ENCODE data around the gene SLC6A19.

SLC6A19 gene

DNA sequence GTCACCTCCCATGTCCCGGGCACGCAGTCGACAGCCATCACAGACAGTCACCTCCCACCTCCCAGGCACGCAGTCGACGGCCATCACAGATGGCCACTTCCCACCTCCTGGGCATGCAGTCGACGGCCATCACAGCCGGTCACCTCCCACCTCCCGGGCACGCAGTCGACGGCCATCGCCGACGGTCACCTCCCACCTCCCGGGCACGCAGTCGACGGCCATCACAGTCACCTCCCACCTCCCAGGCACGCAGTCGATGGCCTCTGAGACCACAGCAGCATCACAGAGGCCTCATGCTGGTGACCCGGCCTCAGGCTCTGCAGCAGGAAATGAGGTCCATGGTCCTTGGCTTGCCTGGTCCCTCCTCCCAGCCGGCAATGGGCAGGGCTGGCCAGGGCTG is 5.5 kb upstream of the SLC6A19 start:
- no peak for DNase-seq (ENCODE audit: low spot score)

DNA sequence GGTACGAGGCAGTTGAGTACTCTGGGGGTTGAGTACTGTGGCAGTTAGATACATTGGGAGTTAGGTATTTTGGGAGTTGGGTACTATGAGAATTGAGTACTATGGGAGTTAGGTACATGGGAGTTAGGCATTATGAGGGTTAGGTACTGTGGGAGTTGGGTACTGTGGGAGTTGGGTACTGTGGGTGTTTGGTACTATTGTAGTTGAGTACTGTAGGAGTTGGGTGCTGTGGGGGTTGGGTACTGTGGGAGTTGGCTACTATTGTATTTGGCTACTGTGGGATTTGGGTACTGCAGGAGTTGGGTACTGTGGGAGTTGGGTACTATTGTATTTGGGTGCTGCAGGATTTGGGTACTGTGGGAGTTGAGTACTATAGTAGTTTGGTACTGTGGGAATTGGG is 4.8 kb upstream of the SLC6A19 start:
- no peak for DNase-seq (ENCODE audit: low spot score)

DNA sequence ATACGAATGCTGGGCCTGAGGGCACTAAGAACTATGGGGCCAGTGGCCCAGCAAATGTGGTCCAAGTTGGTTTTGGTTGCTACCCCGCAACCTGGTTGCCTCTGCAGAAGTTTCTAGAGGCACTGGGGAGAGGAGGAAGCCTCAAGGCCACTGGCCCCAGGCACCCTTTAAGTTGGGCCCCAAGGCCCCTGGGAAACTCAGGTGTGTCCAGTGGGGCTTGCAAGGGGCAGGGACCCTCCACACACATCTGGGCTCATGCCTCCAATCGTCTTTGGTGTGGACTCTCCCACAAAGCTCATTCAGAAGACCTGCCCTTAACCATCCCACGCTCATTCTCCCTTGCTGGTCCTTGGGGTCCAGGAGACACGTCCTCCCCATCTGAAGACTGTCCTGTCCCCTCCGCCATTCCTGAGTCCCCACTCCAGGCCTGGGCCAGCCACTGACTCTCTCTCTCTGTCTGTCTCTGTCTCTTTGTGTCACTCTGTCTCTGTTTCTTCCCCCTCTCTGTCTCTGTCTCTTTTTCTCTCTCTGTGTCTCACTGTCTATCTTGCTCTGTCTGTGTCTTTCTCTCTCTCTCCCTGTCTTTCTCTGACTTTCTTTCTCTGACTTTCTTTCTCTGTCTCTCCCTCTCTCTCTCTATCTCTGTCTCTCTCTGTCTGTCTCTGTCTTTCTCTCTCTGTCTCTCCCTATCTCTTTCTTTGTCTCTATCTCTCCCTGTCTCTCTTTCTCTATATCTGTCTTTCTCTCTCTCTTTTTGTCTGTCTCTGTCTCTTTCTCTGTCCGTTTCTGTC is 3.3 kb upstream of the SLC6A19 start:
- no peak for DNase-seq (ENCODE audit: low spot score)

DNA sequence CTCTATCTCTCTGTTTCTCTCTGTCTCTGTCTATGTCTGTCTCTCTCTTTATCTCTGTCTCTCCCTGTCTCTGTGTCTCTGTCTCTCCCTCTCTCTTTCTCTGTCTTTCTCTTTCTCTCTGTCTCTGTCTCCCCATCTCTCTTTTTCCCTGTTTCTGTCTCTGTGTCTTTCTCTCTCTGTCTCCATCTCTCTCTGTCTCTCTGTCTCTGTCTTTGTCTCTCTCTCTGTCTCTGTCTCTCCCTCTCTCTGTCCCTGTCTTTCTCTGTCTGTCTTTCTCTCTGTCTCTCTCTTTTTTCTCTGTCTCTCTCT is 2.1 kb upstream of the SLC6A19 start:
- DNase-seq (ENCODE audit: low spot score): no peak

DNA sequence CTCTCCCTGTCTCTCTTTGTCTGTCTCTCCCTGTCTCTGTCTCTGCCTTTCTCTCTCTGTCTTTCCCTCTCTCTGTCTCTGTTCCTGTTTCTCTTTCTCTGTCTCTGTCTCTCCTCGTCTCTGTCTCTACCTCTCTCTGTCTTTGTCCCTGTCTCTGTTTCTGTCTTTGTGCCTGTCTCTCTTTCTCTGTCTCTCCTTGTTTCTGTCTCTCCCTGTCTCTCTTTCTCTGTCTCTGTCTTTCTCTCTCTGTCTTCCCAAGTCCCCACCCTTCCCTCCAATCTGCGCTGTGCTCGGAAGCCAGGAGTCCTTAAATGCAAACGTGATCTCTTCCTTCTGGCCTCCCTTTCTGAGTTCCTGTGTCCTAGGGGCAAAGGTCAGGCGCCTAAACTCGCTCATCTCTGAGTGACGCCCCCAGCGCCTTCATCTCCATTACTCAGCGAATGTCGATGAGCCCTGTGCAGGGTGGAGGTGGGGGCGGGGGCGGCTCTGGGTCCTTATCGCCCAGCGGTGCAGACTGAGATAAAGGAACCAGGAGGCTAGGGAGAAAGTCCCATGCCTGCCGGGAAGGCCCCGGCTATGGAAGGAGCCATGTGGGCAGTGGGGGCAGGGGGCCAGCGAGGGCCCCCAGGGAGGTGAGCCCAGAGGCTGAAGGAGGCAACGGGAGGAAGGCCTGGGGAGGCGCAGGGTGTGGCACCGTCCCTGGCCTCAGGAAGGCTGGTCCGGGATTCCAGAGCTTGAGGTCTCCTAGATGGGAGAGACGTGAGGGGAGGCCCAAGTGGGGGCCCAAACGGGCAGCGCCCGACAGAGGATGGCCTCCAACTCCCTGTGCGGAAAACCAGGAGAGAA is 1.5 kb upstream of the SLC6A19 start:
- DNase-seq (ENCODE audit: low spot score): no peak

DNA sequence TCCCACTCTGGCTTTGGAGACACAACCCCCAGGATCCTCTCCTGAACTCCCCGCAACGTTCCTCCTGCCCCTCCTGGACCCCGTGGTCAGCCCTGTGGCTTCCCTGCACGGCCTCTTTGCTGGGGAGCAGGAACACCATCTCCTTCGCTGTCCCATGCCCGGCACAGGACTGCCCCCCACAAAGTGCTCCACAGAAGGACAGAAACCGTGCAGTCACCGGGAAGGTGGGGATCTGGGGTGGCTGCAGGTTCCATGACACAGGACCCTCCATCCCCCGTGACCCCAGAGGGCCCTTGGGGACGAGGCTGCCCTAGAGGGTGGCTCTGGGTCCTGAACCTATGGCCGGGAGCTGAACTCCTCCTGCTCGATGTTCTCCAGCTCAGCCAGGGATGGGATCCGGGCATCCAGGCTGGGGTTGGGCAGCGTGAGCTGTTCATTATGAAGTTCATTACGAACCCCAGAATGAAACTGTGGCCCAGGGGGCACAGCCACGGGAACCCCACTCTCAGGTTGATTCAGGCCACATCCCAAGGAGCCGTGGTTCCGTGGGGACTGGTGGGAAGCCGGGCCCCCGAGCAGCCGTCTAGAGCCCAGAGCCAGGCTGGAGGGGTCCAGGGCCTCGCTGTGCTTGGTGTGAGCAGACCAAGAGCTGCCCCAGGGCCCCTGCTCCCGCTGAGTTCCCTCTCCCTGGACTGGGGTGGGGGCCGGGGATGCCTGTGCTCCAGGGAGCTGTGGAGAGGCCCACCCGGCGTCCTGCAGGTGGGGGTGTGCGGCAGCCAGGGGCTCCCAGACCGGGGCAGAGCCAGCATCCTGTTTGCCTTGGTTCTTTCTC is 684 bp upstream of the SLC6A19 start:
- DNase-seq (ENCODE audit: low spot score): no peak

DNA sequence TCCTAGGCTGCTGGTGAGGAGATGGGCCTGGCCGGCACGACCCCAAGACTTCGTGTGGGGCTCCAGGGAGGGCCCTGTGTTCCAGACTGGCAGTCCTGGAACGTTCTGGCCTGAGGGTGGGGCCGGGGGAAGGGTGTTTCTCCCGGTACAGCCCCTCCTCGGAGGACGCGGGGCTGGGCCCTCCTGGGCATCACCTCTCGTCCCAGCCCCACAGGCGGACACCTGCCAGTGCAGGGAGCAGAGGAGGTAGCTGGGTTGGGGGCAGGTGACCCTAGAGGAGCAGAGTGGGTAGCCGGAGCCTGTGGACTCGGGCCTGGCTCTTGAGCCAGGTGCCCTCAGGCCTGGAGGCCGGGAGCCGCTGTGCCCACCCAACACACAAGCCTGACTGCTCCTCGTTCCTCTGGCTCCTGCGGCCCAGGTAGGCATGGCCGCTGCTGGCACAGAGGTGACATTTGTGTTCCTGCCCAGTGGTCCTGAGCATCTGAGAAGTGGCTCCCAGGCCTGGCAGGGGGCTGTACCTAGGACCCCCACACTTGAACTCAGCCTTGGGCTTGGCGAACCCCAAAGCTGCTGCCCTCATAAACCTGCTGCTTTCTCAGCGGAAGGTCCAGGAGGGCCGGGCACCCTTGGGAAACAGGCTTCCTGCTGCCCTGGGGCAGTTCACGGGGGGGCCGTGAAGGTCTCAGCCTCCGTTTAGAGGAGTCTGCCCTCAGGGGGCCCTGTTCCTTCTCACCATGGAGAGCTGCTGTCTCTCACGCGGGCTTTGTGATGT is 817 bp downstream of the SLC6A19 start:
- DNase-seq (ENCODE audit: low spot score): no peak

DNA sequence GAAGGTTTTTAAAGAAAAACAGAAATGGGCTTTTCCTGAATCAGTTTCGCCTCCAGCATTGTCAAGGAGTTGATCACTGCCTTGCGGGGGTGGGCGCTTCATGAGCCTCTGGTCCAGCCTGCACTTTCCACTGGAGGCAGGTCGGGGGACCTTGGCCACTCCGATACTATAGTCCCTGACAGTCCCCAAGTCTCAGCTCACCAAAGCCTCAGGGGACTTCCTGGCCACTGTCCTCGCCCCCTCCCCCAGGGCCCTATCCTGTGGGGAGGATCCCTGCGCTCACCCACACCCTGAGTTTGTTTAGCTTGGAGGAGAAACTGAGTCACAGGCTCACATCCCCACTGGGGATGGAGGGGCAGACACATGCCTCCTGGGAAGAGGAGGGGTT is 1.4 kb downstream of the SLC6A19 start:
- DNase-seq (ENCODE audit: low spot score): no peak

DNA sequence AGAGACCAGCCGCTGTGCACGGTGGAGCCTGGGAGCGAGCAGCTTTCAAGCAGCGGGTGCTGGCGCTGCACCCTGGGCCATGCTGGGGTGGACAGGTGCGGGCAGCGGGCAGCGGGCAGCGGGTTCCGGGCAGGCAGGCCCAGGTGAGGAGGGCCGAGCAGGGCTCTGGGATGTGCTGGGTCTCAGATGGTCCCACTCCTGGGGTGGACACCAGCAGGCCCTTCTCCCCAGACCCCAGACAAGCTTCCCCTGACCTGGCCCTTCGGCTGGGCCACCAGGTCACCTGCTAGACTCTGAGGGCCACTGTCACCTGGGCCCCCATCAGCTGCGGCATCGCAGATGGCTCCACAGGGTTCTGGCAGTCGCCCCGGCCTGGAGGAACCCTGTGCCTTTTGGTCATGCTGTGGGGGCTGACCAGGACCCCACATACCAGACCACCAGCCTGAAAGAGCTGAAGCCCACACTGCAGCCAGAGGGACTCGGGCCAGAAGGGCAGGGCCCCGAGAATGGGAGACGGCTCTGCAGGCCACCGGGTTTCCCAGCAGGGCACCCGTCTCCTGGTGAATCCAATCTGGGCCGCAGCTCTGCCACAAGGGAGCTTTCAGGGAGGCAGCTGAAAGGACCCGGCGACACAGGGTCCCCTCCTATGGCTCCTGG is 2.0 kb downstream of the SLC6A19 start:
- no peak for DNase-seq (ENCODE audit: low spot score)

DNA sequence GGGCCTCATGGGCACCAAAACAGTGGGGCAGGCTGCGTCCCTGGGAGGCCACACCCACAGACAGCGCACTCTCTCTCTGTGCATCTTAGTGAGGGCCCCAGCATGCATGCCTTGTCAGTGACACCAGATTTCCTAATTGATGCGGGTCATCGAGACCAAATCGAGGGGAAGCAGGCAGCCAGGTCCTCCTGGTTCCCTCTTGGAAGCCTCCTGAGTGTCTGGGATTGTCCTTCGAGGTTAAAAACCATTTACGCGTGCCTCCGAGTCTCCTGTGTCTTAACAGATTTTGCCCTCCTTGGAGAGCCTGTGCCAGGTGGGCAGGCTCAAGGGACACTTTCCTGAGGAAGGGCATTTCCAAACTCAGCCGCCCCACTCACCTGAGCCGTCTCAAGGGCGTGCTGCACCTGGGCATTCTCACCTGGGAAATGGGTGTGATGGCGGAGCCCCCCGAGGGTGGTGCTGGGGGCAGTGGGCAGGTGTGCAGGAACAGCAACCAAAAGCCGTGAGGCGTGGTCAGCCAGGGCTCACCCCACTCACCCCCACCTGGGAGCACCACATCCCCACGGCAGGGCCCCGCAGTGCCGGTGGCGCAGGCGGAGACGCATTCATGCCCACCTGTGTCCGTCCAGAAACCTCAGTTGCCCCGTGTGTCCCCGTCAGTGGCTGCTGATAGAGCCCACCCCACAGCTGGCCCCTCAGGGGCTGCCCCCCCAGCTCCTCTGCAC is 2.7 kb downstream of the SLC6A19 start:
- DNase-seq (ENCODE audit: low spot score): no peak

DNA sequence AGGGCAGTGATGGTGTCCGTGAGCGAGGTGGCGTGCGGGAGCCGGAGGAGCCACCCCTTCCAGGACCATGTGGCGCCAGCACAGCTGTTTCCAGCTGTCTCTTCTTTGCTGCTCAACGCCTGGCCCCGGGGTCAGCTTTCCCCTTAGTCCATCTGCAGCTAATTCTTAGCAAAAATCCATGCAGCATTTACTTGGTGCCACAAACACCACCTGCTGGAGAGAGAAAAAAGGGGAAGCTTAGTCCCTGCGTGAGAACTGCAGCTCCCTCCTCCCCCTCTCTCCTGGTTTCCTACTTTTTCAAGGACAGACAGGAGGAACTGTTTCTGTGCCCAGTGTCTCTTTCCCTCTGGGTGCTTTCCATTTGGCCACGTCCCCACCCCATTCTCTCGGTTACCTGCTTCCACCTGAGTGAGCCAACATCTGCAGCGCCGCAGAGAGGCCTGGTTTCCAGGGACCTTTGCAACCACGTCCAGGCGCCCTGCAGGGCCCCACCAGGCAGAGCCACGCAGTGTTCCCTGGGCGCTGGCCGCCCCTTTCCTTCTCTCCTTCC is 3.4 kb downstream of the SLC6A19 start:
- peak; percentile 46 for DNase-seq (ENCODE audit: low spot score)

DNA sequence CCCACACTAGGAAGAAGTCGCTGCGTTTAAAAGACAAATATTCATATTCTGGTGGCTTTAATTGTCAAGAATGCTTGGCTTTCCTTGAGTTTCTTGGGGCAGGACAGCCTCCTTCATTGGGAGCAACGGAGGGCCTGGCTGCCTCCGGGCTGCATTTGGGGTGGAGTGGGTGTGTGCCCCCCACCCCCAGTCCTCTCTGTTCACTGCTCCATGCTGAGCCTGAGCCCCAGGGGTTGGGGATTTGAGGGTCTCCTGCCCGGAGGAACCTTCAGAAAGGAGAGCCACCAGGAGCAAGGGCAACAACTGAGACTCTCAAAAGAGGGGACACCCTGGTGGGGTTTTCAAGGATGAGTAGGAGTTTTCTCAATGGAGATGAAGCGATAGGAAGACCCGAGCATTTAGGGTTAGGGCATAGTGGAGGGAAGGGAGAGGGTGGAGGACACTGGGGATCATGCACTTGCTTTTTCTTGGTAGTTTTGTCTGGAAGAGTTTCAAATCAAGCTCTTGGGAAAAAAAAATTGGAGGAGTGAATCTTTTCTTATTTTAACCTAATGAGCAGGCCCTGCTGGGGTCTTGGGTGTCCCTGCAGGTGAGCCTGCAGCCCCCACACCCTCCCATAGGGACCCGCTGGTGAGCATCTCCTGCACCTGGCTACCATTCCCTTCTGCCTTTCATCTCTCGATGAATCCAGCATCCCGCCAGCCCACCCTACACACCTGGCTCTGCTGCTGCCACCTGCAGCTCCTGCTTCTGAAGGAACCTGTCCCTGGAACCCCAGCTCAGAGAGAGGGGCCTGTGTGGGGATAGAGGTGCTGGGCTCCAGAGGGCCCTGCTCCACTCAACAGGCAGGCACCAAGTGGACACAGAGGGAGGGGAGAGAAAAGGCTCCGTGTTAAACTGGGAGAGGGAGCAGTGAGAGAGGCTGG is 4.1 kb downstream of the SLC6A19 start:
- no peak for DNase-seq (ENCODE audit: low spot score)

DNA sequence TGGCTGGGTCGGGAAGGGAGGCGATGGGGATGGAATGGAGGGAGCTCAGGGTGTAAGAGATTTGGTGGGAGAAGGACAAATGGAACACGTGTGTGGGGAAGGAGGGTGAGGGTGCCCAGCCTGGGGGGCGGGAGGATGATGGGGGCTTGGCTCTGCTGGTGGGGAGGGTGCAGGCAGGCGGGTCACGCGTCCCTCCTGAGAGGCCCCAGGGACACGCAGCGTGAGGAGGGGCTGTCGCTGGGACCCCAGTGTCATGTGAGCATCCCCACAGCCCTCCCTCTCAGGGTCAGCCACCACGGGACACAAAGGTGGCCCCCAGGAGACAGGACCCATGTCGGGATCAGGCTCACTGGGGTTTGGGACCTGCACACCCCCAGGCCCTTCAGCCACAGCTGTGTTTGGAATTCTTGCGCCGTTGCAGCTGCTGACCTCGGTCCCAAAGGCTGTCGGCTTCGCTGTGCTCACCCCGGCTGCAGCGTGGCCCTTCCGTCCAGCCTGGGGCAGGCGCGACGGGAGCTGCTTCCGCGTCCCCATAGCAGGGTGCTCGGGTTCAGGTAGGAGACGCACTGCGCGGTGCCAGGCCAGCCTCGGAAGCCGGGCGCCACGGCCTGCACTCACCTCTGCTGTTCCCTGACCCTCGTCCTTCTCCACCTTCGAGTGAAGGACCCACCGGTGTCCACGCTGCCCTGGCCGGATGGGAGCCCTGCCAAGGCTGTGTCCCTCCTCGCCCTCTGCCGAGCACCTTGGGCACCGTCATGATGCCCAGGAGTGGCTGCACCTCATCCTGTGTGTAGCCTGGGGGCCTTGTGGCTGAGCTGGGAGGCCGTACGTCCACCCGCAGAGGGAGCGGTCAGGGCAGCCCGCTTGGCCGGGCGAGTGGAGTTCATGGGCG is 5.4 kb downstream of the SLC6A19 start:
- no peak for DNase-seq (ENCODE audit: low spot score)

DNA sequence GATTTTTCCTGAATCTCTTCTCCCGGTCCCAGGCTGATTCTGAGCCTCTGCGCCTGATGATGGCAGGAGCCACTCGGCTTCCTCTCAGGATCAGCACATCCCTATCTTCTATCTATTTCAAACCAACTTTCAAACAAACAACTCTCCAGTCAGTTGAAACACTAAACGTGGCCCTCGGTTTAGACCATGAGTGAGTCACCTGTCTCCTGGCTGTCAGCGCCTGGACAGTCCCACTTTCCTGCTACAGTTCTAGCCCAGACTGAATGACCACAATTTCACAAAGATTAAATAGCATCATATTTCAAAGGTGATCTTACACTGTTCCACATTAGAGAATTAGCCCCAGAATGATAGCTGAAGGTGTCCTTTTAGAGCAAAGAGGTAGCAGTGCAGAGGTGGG is 6.2 kb downstream of the SLC6A19 start:
- no peak for DNase-seq (ENCODE audit: low spot score)

DNA sequence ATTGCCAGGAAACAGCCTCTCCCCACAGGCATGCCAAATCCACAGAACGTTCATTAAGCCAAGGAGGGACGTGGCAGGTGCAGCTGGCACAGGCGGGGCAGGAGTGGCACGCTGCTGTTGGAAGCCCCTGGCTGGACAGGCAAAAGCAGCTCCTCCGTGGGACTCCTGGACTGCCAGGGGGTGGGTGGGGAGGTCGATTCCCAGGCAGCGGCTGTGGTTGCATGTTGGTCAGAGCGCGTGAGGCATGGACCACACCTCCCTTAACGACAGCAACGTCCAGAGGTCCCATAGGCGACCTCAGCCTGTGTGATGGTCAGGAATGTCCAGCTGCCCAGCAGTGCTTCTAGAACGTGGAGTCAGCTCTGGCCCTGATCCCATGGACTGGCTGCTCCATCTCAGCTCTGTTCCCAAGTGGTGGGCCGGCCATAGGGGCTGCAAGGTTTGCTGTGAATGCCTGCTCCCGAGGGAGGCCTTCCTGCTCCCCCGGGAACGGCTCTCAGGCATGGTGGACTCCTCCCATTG is 6.9 kb downstream of the SLC6A19 start:
- no peak for DNase-seq (ENCODE audit: low spot score)

DNA sequence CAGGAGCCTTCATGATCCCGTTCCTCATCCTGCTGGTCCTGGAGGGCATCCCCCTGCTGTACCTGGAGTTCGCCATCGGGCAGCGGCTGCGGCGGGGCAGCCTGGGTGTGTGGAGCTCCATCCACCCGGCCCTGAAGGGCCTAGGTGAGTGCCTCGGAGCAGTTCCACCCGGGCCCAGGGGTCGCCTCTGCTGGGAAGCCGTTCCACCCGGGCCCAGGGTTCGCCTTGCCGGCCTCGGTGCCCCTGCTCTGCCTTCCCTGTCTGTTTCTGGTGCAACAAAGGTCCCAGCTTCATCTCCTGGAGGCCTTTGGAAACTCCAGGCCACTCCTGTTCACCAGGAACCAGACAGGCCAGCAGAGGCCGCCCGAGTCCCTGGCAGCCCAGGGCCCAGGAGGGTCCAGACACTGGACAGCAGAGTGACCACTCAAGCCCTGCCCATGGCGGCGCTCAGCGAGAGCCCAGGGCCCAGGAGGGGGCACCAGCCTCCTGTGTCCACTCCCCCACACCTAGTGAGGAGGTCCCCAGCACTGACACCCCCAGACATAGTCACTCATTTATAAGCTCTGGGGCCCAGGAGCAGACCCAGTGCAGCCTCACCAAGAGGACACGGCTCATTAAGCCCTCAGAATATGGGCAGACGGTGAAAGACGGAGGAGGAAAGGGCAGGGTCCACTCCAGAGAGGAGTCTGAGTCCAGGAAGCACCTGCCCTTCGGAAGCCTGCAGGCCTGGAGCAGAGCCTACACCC is 7.5 kb downstream of the SLC6A19 start:
- DNase-seq (ENCODE audit: low spot score): peak; percentile 81

DNA sequence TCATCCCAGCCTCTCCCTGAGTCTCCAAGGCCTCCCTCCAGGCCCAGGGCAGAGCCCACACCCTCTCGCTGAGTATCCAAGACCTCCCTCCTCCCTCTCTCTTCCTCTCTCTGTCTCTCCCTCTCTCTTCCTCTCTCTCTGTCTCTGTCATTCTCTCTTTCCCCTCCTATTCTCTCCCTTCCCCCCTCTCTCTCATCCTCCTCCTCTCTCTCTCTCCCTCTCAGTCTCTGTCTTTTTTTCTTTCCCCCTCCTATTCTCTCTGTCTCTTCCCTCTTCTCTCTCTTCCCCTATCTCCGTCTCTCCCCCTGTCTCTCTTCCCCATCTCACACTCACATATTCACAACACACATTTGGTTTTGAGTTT is 8.1 kb downstream of the SLC6A19 start:
- no peak for DNase-seq (ENCODE audit: low spot score)
